Endothelial cell of umbilical vein (primary cell): ENCODE results near the gene TSPAN17. TPM values are rescaled to one million over a fixed set of nuclear protein-coding genes. Genes with fewer than 3 reads are reported as not detected.

Source experiments
- BruUV-seq: library from RNA; stranded (reverse); fragments of 400-500 nt; replicated peaks from 2 replicates; lab custom pipeline; 2021; lab: Mats Ljungman, UMichigan
- CTCF ChIA-PET: fragments of 300-600, 350-600 bp; sonication (Branson Sonifier 250); formaldehyde crosslinking; loops from one replicate; lab custom pipeline; 2021; ENCODE audit warnings: antibody characterized with exemption, inconsistent platforms; lab: Charles Lee
- POLR2A ChIA-PET: fragments of 300-600, 350-600 bp; sonication (Branson Sonifier 250); formaldehyde crosslinking; loops from one replicate; lab custom pipeline; 2021; ENCODE audit warnings: antibody characterized with exemption, inconsistent platforms; lab: Charles Lee
- DNase-seq: peaks from one replicate; pipeline ENCODE4 v3.0.0-alpha.2; 2011; ENCODE audit warnings: low read depth, low spot score
- FAIRE-seq: peaks from 2 replicates; lab custom pipeline; 2011; peaks lifted over from hg19 to GRCh38; lab: Jason Lieb, UNC
- H2AFZ ChIP-seq: 2 replicates; pipeline ENCODE4 v1.6.0; 2012; ENCODE audit warnings: low read depth, low read length, control low read depth, inconsistent platforms
- H3K27ac ChIP-seq: 2 replicates; pipeline ENCODE4 v1.5.1; 2011; ENCODE audit warnings: low read depth, mild to moderate bottlenecking, control low read depth, low read length, moderate library complexity; ENCODE audit not compliant: insufficient read depth
- H3K27me3 ChIP-seq, 2 experiments: 2 replicates each; pipeline versions ENCODE4 v1.6.0 to v1.6.1; 2011; ENCODE audit warnings: low read length in 2 of 2, mixed read lengths in 1 of 2; ENCODE audit not compliant: control insufficient read depth in 2 of 2, insufficient read depth in 2 of 2
- H3K36me3 ChIP-seq, 2 experiments: 2 replicates in 1 of 2; 3 replicates in 1 of 2; pipeline ENCODE4 v1.5.1; 2011; ENCODE audit warnings: low read length in 2 of 2, mild to moderate bottlenecking in 1 of 2, moderate library complexity in 1 of 2; ENCODE audit not compliant: control insufficient read depth in 2 of 2, insufficient read depth in 2 of 2; ENCODE audit errors: extremely low read depth in 1 of 2
- H3K4me1 ChIP-seq: 3 replicates; pipeline ENCODE4 v1.5.1; 2011; ENCODE audit warnings: mild to moderate bottlenecking, low read length; ENCODE audit not compliant: control insufficient read depth, insufficient read depth; ENCODE audit errors: extremely low read depth
- H3K4me2 ChIP-seq: 2 replicates; pipeline ENCODE4 v1.6.1; 2011; ENCODE audit warnings: low read length, control low read depth, mixed read lengths; ENCODE audit not compliant: insufficient read depth
- H3K4me3 ChIP-seq, 3 experiments: fragments of 200-600 bp in 1 of 3; sonication (generic), shearing (Covaris generic) in 1 of 3; replicated peaks in 1 of 3; 2 replicates each; pipeline ENCODE4 v1.5.1; 2011 to 2016; ENCODE audit warnings: control low read depth in 3 of 3, low read length in 3 of 3, mild to moderate bottlenecking in 2 of 3, inconsistent platforms in 1 of 3, low read depth in 1 of 3, moderate library complexity in 1 of 3; ENCODE audit not compliant: insufficient read depth in 1 of 3
- H3K79me2 ChIP-seq: 2 replicates; pipeline ENCODE4 v1.6.0; 2012; ENCODE audit warnings: low read length, inconsistent platforms; ENCODE audit not compliant: control insufficient read depth, insufficient read depth
- H3K9ac ChIP-seq: replicated peaks from 2 replicates; pipeline ENCODE3; 2011; ENCODE audit warnings: low read length, control low read depth; ENCODE audit not compliant: insufficient read depth; ENCODE audit errors: extremely low read depth
- H3K9me1 ChIP-seq: replicated peaks from 3 replicates; pipeline ENCODE4 v1.6.0; 2011; ENCODE audit warnings: mild to moderate bottlenecking, low read length; ENCODE audit not compliant: control insufficient read depth, insufficient read depth; ENCODE audit errors: extremely low read depth
- H3K9me3 ChIP-seq: replicated peaks from 2 replicates; pipeline ENCODE4 v1.5.1; 2012; ENCODE audit warnings: low read length, inconsistent platforms; ENCODE audit not compliant: control insufficient read depth, insufficient read depth
- H4K20me1 ChIP-seq: replicated peaks from 2 replicates; pipeline ENCODE3; 2011; ENCODE audit warnings: mild to moderate bottlenecking, low read length; ENCODE audit not compliant: control insufficient read depth, insufficient read depth; ENCODE audit errors: extremely low read depth
- CTCF ChIP-seq, 2 donors: IDR thresholded peaks; 1 replicate in 1 of 2; 2 replicates in 1 of 2; pipeline ENCODE4 v1.5.1; 2011; ENCODE audit warnings: low read length in 2 of 2, mild to moderate bottlenecking in 2 of 2, moderate library complexity in 2 of 2, control low read depth in 1 of 2, inconsistent platforms in 1 of 2, low read depth in 1 of 2; ENCODE audit not compliant: insufficient read depth in 1 of 2; ENCODE audit errors: extremely low read depth in 1 of 2
- EZH2 ChIP-seq: IDR thresholded peaks from 2 replicates; pipeline ENCODE4 v1.6.1; 2012; ENCODE audit warnings: borderline replicate concordance, low read depth, mild to moderate bottlenecking, moderate library complexity, low read length, inconsistent platforms; ENCODE audit not compliant: severe bottlenecking
- FOS ChIP-seq: IDR thresholded peaks from 2 replicates; pipeline ENCODE4 v1.6.1; 2011; ENCODE audit warnings: mild to moderate bottlenecking, low read length, moderate library complexity, borderline replicate concordance; ENCODE audit not compliant: insufficient read depth
- GATA2 ChIP-seq: IDR thresholded peaks from 2 replicates; pipeline ENCODE4 v1.7.0; 2011; ENCODE audit warnings: low read depth, mild to moderate bottlenecking, moderate library complexity, mixed read lengths, low read length; ENCODE audit not compliant: insufficient read length, insufficient read depth
- JUN ChIP-seq: IDR thresholded peaks from 2 replicates; pipeline ENCODE4 v1.6.1; 2011; ENCODE audit warnings: borderline replicate concordance, low read depth; ENCODE audit not compliant: insufficient read length, insufficient read depth
- MAX ChIP-seq: IDR thresholded peaks from 2 replicates; pipeline ENCODE4 v1.6.1; 2011; ENCODE audit not compliant: insufficient read depth, insufficient read length
- MYC ChIP-seq: IDR thresholded peaks from one replicate; pipeline ENCODE4 v1.6.1; 2011; ENCODE audit warnings: mild to moderate bottlenecking, low read depth, low read length
- POLR2A ChIP-seq: IDR thresholded peaks from 2 replicates; pipeline ENCODE4 v1.6.1; 2012; ENCODE audit warnings: low read depth, mild to moderate bottlenecking, control low read depth, low read length
- POLR2AphosphoS5 ChIP-seq: IDR thresholded peaks from 2 replicates; pipeline ENCODE4 v1.6.1; 2012; ENCODE audit warnings: low read depth, mild to moderate bottlenecking, control low read depth, low read length, moderate library complexity; ENCODE audit not compliant: insufficient read depth
- dilution Hi-C: fragments of 300-500 bp; cut with MboI; formaldehyde crosslinking; loops from one replicate; pipeline ENCODE4 v1.15.0; 2019; ENCODE audit warnings: low sequenced_read_pairs; ENCODE audit not compliant: extremely low pct_ligation_motif_present
- intact Hi-C: fragments of 100-400 bp; cut with micrococcal nuclease; formaldehyde crosslinking; loops from one replicate; pipeline ENCODE4 v1.10.0; 2022
- polyA plus RNA-seq, 4 experiments: library from polyadenylated mRNA; depleted of rRNA in 3 of 4; stranded (reverse) in 3 of 4; unstranded in 1 of 4; fragments of >200 nt; gene quantifications; 2 replicates each; pipeline versions ENCODE4 v1.2.1 to v1.2.3, GENCODE V29; 2011 to 2012; ENCODE audit warnings: missing spikeins in 1 of 4
- total RNA-seq: library from RNA; stranded (reverse); gene quantifications from 2 replicates; pipeline ENCODE4 v1.2.3, GENCODE V29; 2021

The TSPAN17 gene
- total and polyA plus RNA-seq, 2 donors (not counting 3 experiments of a cell fraction or from before 2014, with no cell fraction given), result 55.9 to 73.3 TPM

GRCh38 chr5:176660530-176660859 is 13.2 kb downstream of the TSPAN17 start:
- peaks cover 0 to 7% of the 10 kb centered on the region in 2 experiments for H3K27me3 ChIP-seq
- no TSS peak for BruUV-seq
- H3K79me2 ChIP-seq, result no peaks in the 10 kb centered on the region
- ChIA-PET POLR2A (interaction anchor here (1.0 kb wide), 1 partner anchor 13 kb away, joined by 3 read pairs; the partner anchor contains the start of gene TSPAN17), CTCF (interaction anchor here (0.5 to 3.3 kb wide), 108 partner anchors 10 to 1331 kb away, joined by 3 to 113 read pairs (median 5); partner anchors contain the start of genes CLTB, EIF4E1B, FGFR4 and HK3)
- H4K20me1 ChIP-seq, result no peaks in the 10 kb centered on the region
- H3K4me3 ChIP-seq, result no peak overlapping the region
- FAIRE-seq, result no peak
- H3K4me2 ChIP-seq, result no peak overlapping the region
- H3K4me1 ChIP-seq, result no peaks in the 10 kb centered on the region
- H2AFZ ChIP-seq, result no peak overlapping the region
- no peak for DNase-seq
- no peak overlapping the region for H3K27ac ChIP-seq
- dilution Hi-C loops, result no loop called here
- no peaks in the 10 kb centered on the region for H3K9me3 ChIP-seq
- TF ChIP-seq POLR2A (no peak), JUN (no peak), GATA2 (no peak), POLR2AphosphoS5 (no peak), MYC (no peak), FOS (no peak), EZH2 (no peak), CTCF (IDR thresholded peaks at IDR 0.05; ENCODE audit: extremely low read depth in 1 of 2, insufficient read depth in 1 of 2, low read depth in 1 of 2, low read length in 2 of 2) (no peak), MAX (no peak)
- H3K36me3 ChIP-seq, result peaks cover 0 to 8% of the 10 kb centered on the region in 2 experiments
- intact Hi-C loops, result loop anchor here (1.0 to 10.0 kb wide), 5 partner anchors 40 to 932 kb away; no protein-coding TSS in a partner anchor
- no peak overlapping the region for H3K9ac ChIP-seq
- H3K9me1 ChIP-seq, result no peaks in the 10 kb centered on the region
